Nephron (organoid): ENCODE measurements around the gene CTCF.

ENCODE experiments used
- H3K27ac Mint-ChIP-seq, 3 experiments: 2 replicates each; pipeline ENCODE4 v1.8.0; 2020; ENCODE audit warnings: mixed read lengths in 3 of 3, mild to moderate bottlenecking in 2 of 3, moderate library complexity in 1 of 3
- H3K27me3 Mint-ChIP-seq: 2 replicates; pipeline ENCODE4 v1.8.0; 2021; ENCODE audit warnings: low read depth, mild to moderate bottlenecking, moderate library complexity, mixed read lengths
- H3K36me3 Mint-ChIP-seq: 2 replicates; pipeline ENCODE4 v1.8.0; 2020; ENCODE audit warnings: low read depth, mixed read lengths
- H3K4me1 Mint-ChIP-seq: 2 replicates; pipeline ENCODE4 v1.8.0; 2020; ENCODE audit warnings: mixed read lengths
- H3K4me3 Mint-ChIP-seq, 3 experiments: 2 replicates each; pipeline ENCODE4 v1.8.0; 2020; ENCODE audit warnings: mild to moderate bottlenecking in 3 of 3, mixed read lengths in 3 of 3, moderate library complexity in 2 of 3
- H3K9me3 Mint-ChIP-seq: 2 replicates; pipeline ENCODE4 v1.8.0; 2020; ENCODE audit warnings: mixed read lengths
- TF ChIP-seq, protein P1 (sequence below), 3 experiments: fragments of 200-600 bp; sonication (generic); IDR thresholded peaks; one replicate each; pipeline ENCODE4 v1.5.0; 2021; ENCODE audit warnings: antibody characterized with exemption in 3 of 3; ENCODE audit not compliant: unreplicated experiment in 3 of 3

Gene CTCF

DNA sequence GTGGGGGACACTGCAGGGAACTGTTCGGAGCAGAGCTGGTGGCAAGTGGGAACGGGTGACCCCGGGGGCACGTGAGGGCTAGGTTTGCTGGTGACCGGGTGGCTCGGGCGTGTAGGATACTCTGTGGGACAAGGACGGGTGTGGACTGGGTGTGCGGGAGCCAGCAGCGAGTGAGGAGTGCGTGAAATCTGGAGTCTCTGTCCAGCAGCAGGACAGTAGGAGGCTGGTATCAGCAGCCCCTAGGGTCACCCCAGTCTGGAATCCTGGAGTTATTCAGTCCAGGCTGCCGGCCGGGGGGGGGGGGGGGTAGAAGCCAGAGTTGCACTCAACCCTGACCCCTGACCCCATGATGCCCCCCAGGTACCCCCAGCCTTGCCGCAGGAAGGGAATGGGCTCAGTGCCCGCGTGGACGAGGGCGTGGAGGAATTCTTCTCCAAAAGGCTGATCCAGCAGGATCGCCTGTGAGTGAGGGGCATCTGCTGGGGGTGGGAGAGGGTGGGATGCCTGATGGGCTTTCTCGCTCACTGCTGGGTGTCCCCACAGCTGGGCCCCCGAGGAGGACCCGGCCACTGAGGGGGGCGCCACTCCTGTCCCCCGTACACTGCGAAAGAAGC lies 91.6 kb downstream of the CTCF start:
- peak overlapping the region; percentile 83 to 88 (median 84) for H3K4me3 Mint-ChIP-seq
- H3K27ac Mint-ChIP-seq: no peak overlapping the region
- TF ChIP-seq, protein P1, sequence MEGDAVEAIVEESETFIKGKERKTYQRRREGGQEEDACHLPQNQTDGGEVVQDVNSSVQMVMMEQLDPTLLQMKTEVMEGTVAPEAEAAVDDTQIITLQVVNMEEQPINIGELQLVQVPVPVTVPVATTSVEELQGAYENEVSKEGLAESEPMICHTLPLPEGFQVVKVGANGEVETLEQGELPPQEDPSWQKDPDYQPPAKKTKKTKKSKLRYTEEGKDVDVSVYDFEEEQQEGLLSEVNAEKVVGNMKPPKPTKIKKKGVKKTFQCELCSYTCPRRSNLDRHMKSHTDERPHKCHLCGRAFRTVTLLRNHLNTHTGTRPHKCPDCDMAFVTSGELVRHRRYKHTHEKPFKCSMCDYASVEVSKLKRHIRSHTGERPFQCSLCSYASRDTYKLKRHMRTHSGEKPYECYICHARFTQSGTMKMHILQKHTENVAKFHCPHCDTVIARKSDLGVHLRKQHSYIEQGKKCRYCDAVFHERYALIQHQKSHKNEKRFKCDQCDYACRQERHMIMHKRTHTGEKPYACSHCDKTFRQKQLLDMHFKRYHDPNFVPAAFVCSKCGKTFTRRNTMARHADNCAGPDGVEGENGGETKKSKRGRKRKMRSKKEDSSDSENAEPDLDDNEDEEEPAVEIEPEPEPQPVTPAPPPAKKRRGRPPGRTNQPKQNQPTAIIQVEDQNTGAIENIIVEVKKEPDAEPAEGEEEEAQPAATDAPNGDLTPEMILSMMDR (IDR thresholded peaks at IDR 0.05; ENCODE audit: unreplicated experiment in 3 of 3): no peak
- H3K27me3 Mint-ChIP-seq: peaks cover 51% of the 10 kb centered on the region
- H3K36me3 Mint-ChIP-seq: no peaks in the 10 kb centered on the region
- H3K9me3 Mint-ChIP-seq: no peaks in the 10 kb centered on the region
- no peaks in the 10 kb centered on the region for H3K4me1 Mint-ChIP-seq

DNA sequence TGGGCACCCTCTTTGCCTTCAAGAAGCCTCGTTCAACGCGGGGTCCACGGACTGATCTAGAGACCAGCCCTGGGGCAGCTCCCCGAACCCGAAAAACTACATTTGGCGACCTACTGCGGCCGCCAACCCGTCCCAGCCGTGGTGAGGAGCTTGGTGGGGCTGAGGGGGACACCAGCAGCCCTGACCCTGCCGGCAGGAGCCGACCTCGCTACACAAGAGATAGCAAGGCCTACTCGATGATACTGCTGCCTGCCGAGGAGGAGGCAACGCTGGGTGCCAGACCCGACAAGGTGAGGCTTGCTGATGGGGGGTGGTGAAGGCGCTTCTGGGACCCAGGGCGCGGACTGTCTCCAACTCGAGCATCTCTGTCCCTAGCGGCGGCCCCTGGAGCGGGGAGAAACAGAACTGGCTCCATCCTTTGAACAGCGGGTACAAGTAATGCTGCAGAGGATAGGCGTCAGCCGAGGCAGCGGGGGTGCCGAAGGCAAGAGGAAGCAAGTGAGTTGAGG lies 92.1 kb downstream of the CTCF start:
- Mint-ChIP-seq H3K4me1 (no peaks in the 10 kb centered on the region), H3K9me3 (no peaks in the 10 kb centered on the region)

DNA sequence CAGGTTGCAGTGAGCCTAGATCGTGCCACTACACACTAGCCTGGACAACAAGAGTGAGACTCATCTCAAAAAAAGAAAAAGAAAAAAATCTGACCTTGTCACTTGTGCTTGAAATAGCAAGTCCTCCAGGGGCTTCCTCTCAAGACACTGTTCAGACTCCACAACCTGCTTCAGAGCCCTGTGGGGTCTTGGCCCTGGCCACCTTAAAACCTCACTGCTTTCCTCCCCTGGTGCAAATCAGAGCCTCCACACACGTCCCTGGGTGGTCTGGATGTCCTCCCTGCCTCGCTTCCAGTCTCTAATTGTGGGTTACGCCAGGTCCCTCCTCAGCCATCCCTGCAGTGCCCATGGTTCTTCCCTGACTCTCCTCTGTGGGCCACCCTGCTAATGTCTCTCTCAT lies 93.0 kb downstream of the CTCF start:
- Mint-ChIP-seq H3K27ac (no peak overlapping the region), H3K9me3 (no peaks in the 10 kb centered on the region), H3K4me1 (no peaks in the 10 kb centered on the region), H3K36me3 (no peaks in the 10 kb centered on the region), H3K27me3 (peaks cover 42% of the 10 kb centered on the region), H3K4me3 (peak overlapping the region; percentile 52 to 66 (median 58))
- TF ChIP-seq, protein P1 (IDR thresholded peaks at IDR 0.05; ENCODE audit: unreplicated experiment in 3 of 3): no peak

More for the DNA sequence above, 92.1 kb downstream of the CTCF start:
- TF ChIP-seq, protein P1 (IDR thresholded peaks at IDR 0.05; ENCODE audit: unreplicated experiment in 3 of 3): no peak
- H3K4me3 Mint-ChIP-seq: peak overlapping the region; percentile 48 to 64 (median 58)
- H3K27ac Mint-ChIP-seq: no peak overlapping the region
- H3K27me3 Mint-ChIP-seq: peaks cover 51% of the 10 kb centered on the region
- no peaks in the 10 kb centered on the region for H3K36me3 Mint-ChIP-seq

DNA sequence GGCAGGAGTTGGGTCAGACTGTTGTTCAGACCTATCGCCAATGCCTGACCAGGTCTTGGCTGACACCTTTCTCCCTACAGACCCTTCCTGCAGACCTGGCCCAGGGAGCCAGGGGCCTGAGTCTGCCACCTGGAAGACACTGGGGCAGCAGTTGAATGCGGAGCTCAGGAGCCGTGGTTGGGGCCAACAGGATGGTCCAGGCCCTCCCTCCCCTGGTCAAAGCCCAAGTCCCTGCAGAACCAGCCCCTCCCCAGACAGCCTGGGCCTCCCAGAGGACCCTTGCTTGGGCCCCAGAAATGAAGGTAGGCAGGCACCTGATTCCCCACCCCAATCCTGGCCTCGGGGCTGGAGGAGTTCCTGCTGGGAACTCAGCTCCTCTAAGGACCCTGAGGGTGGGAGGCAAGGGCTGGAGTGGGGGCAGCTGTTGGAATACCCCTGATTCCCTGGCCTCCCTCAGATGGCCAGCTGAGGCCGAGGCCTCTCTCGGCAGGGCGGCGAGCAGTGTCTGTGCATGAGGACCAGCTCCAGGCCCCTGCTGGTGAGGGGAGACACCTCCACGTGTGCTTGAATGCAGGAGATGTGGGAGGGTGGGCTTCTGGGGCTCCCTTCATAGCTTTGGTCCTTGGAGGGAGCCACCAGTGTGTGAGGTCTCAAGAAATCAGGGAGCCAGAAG lies 94.2 kb downstream of the CTCF start:
- no peak overlapping the region for H3K27ac Mint-ChIP-seq
- H3K9me3 Mint-ChIP-seq: no peaks in the 10 kb centered on the region
- no peaks in the 10 kb centered on the region for H3K36me3 Mint-ChIP-seq
- H3K4me1 Mint-ChIP-seq: no peaks in the 10 kb centered on the region
- TF ChIP-seq, protein P1 (IDR thresholded peaks at IDR 0.05; ENCODE audit: unreplicated experiment in 3 of 3): no peak
- H3K27me3 Mint-ChIP-seq: peaks cover 31% of the 10 kb centered on the region
- peak overlapping the region; percentile 9 to 72 (median 56) for H3K4me3 Mint-ChIP-seq

DNA sequence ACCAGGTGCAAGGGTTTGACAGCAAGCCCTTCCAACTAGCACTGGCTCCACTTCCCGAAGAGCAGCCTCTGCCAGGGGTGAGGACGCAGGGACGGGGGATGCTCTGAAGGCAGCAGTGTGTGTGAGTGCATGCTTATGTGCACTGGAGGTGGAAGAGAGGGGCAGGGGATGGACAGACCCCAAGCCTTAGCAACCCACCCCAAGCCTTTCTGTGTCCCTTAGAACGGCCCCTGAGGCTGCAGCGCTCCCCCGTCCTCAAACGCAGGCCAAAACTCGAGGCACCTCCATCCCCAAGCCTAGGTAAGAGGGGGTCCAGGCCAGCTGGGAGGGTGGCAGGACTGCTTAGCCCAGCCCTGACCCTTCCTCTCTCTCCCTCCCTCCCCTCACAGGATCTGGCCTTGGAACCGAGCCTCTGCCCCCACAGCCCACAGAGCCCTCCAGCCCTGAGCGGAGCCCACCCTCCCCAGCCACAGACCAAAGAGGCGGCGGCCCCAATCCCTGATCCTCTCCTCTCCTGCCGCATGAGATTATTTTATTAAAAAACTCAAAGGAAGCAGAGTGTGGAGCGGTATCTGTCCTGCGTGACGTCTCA lies 94.8 kb downstream of the CTCF start:
- TF ChIP-seq, protein P1 (IDR thresholded peaks at IDR 0.05; ENCODE audit: unreplicated experiment in 3 of 3): no peak
- H3K4me1 Mint-ChIP-seq: no peaks in the 10 kb centered on the region
- H3K27me3 Mint-ChIP-seq: peaks cover 25% of the 10 kb centered on the region
- no peak overlapping the region for H3K27ac Mint-ChIP-seq
- H3K4me3 Mint-ChIP-seq: peak overlapping the region; percentile 37 to 72 (median 64)
- no peaks in the 10 kb centered on the region for H3K9me3 Mint-ChIP-seq
- H3K36me3 Mint-ChIP-seq: no peaks in the 10 kb centered on the region
